Esophagus muscularis mucosa (tissue), 4 donors: Measurements from ENCODE around the gene CTDP1.

Source experiments
- CTCF ChIP-seq, 3 experiments: fragments of 200-600 bp in 2 of 3; fragments of 450-650 bp in 1 of 3; sonication (generic) in 2 of 3; IDR thresholded peaks; one replicate each; pipeline ENCODE4 v1.5.1; 2017 to 2019; ENCODE audit warnings: antibody characterized with exemption in 3 of 3, mild to moderate bottlenecking in 2 of 3, moderate library complexity in 1 of 3
- EP300 ChIP-seq: sonication (generic); formaldehyde crosslinking; IDR thresholded peaks from one replicate; pipeline ENCODE4 v1.6.1; 2017; ENCODE audit warnings: antibody characterized with exemption
- POLR2A ChIP-seq: fragments of 450-650 bp; IDR thresholded peaks from one replicate; pipeline ENCODE4 v1.6.1; 2017; ENCODE audit warnings: antibody characterized with exemption, moderate library complexity, mild to moderate bottlenecking, low read depth
- POLR2AphosphoS5 ChIP-seq, 2 donors: sonication (generic); formaldehyde crosslinking; IDR thresholded peaks; one replicate each; pipeline ENCODE4 v1.6.1; 2017; ENCODE audit warnings: antibody characterized with exemption in 2 of 2

- no peak for TF ChIP-seq CTCF (IDR thresholded peaks at IDR 0.05)
- TF ChIP-seq POLR2A, result no peak
- TF ChIP-seq POLR2AphosphoS5 (IDR thresholded peaks at IDR 0.05), result no peak
- no peak for TF ChIP-seq EP300
These were observed 48.5 kb upstream of the CTDP1 start for GRCh38 chr18:79631096-79631507.
